Measurements from ENCODE around the gene SPECC1. TPM values are rescaled to one million over a fixed set of nuclear protein-coding genes. Genes with fewer than 3 reads are reported as not detected.

SPECC1 gene
- total and polyA plus RNA-seq, 2 of the 13 experiments (the other 11 are each of a cell fraction or from before 2014, with no cell fraction given), result 2.3 to 6.9 TPM

DNA sequence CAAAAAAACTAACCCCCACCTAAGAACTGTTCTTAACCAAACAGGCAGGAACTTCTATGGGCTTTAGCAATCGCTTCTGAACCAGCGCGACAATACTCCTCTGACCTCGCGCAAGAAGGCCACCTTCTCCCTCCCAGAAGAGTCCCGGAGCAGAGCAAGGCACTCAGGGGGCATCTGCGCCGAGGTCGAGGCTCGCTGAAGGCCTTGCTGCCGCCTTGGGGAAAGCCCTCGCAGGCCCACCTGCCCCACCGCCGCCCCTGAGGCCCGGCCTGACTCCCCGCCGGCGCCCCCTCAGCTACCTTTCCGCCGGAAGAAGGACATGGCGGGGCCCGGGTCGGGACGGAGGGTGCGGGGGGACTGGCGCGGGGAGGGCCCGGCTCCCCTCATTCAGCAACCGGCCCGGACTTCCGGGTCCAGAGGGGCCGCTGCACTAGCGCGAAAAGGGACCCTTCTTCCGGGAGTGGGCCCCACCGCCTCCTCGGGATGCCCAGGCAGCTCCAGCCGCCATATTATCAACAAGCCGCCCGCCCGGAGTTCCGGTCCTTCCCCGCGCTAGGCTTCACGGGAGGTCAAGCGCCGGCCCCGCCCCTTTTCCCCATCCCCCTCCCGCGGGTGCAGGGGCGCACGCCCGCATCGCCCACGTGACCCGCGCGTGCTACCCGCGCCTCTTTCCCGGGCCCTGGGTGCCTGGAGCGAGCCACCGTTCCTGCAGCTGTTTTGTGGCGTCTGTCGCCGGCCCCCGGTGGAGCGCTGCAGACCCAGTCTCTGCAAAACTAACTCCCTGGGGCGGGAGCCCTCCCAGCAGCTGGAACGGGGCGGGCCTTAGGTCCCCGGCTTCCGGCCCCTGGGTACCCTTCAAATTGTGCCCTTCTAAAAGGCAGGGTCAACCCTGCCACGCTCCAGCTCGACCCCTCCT lies 31.6 kb upstream of the SPECC1 start, which contains the start of gene AKAP10 (continued):
- TF ChIP-seq ZNF619 (CRISPR knock-in tag; IDR thresholded peaks at IDR 0.05) (peak; percentile 25; the same call in 1 of the 2 replicates), ZNF543 (CRISPR knock-in tag; IDR thresholded peaks at IDR 0.05) (peak; percentile 95), ARID4A (CRISPR knock-in tag; IDR thresholded peaks at IDR 0.05; ENCODE audit: borderline replicate concordance) (peak; percentile 75), ZNF644 (CRISPR knock-in tag; IDR thresholded peaks at IDR 0.05; ENCODE audit: low read depth) (no peak), ZNF496 (CRISPR knock-in tag; IDR thresholded peaks at IDR 0.05; ENCODE audit: insufficient replicate concordance) (no peak), ZNF136 (CRISPR knock-in tag; IDR thresholded peaks at IDR 0.05; ENCODE audit: low read depth) (peak; percentile 93; the same call in 1 of the 2 replicates), ZBTB14 (CRISPR knock-in tag; IDR thresholded peaks at IDR 0.05) (peak; percentile 60), KAT8 (CRISPR knock-in tag; IDR thresholded peaks at IDR 0.05) (peak; percentile 94), MAF1 (CRISPR knock-in tag; IDR thresholded peaks at IDR 0.05; ENCODE audit: borderline replicate concordance) (no peak), TGIF2 (CRISPR knock-in tag; IDR thresholded peaks at IDR 0.05) (peak; percentile 78; the same call in 1 of the 2 replicates), ZBTB43 (CRISPR knock-in tag; conservative IDR thresholded peaks at IDR 0.05) (peak; percentile 91)
- TF ChIP-seq, protein P1, sequence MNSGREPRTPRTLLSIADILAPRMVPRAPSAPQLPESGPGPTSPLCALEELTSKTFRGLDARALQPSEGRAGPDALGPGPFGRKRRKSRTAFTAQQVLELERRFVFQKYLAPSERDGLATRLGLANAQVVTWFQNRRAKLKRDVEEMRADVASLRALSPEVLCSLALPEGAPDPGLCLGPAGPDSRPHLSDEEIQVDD (CRISPR knock-in tag; IDR thresholded peaks at IDR 0.05; ENCODE audit: borderline replicate concordance), result peak; percentile 72; the same call in 1 of the 2 replicates
- TF ChIP-seq, protein P2, sequence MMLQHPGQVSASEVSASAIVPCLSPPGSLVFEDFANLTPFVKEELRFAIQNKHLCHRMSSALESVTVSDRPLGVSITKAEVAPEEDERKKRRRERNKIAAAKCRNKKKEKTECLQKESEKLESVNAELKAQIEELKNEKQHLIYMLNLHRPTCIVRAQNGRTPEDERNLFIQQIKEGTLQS (CRISPR knock-in tag; IDR thresholded peaks at IDR 0.05), result peak; percentile 31; the same call in 1 of the 2 replicates
- TF ChIP-seq, protein P3, sequence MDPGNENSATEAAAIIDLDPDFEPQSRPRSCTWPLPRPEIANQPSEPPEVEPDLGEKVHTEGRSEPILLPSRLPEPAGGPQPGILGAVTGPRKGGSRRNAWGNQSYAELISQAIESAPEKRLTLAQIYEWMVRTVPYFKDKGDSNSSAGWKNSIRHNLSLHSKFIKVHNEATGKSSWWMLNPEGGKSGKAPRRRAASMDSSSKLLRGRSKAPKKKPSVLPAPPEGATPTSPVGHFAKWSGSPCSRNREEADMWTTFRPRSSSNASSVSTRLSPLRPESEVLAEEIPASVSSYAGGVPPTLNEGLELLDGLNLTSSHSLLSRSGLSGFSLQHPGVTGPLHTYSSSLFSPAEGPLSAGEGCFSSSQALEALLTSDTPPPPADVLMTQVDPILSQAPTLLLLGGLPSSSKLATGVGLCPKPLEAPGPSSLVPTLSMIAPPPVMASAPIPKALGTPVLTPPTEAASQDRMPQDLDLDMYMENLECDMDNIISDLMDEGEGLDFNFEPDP (CRISPR knock-in tag; conservative IDR thresholded peaks at IDR 0.05), result 0 out of 2 replicates have a peak, but pooled peaks have one; percentile 40
- TF ChIP-seq, protein P4, sequence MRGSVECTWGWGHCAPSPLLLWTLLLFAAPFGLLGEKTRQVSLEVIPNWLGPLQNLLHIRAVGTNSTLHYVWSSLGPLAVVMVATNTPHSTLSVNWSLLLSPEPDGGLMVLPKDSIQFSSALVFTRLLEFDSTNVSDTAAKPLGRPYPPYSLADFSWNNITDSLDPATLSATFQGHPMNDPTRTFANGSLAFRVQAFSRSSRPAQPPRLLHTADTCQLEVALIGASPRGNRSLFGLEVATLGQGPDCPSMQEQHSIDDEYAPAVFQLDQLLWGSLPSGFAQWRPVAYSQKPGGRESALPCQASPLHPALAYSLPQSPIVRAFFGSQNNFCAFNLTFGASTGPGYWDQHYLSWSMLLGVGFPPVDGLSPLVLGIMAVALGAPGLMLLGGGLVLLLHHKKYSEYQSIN (CRISPR knock-in tag; IDR thresholded peaks at IDR 0.05; ENCODE audit: borderline replicate concordance), result no peak
- TF ChIP-seq, protein P5, sequence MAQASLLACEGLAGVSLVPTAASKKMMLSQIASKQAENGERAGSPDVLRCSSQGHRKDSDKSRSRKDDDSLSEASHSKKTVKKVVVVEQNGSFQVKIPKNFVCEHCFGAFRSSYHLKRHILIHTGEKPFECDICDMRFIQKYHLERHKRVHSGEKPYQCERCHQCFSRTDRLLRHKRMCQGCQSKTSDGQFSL (CRISPR knock-in tag; IDR thresholded peaks at IDR 0.05), result no peak; the same call in 1 of the 2 replicates
